Upper lobe of right lung (tissue), 1 donor: ENCODE data around the gene DLG2. TPM values are rescaled to one million over a fixed set of nuclear protein-coding genes. Genes with fewer than 3 reads are reported as not detected.

Source experiments
- ATAC-seq: fragments of 200-7000 bp; cut with Tn5 transposase; one replicate; pipeline ENCODE4 v1.9.1; 2020; ENCODE audit warnings: mild to moderate bottlenecking, moderate library complexity
- DNase-seq: peaks from one replicate; pipeline ENCODE4 v3.0.0-alpha.2; 2020
- H3K27ac ChIP-seq: fragments of 200-600 bp; one replicate; pipeline ENCODE4 v1.8.0; 2022
- H3K27me3 ChIP-seq: fragments of 200-600 bp; one replicate; pipeline ENCODE4 v1.8.0; 2022; ENCODE audit warnings: mild to moderate bottlenecking
- H3K36me3 ChIP-seq: fragments of 200-600 bp; one replicate; pipeline ENCODE4 v1.8.0; 2022
- H3K4me1 ChIP-seq: fragments of 200-600 bp; one replicate; pipeline ENCODE4 v1.8.0; 2022
- H3K4me3 ChIP-seq: fragments of 200-600 bp; one replicate; pipeline ENCODE4 v1.8.0; 2022; ENCODE audit warnings: mild to moderate bottlenecking
- H3K9me3 ChIP-seq: fragments of 200-600 bp; one replicate; pipeline ENCODE4 v1.8.0; 2022
- CTCF ChIP-seq: fragments of 200-600 bp; IDR thresholded peaks from one replicate; pipeline ENCODE4 v1.8.0; 2022; ENCODE audit warnings: antibody characterized with exemption
- intact Hi-C: fragments of 100-400 bp; cut with DNase I; formaldehyde crosslinking; loops from one replicate; pipeline ENCODE4 v1.11.0; 2022
- total RNA-seq: library from RNA; stranded (reverse); fragmentation: NEBNext Ultra II Directional; extraction: Animal tissue kit (Norgen Biotek cat#: 25700); gene quantifications from one replicate; pipeline ENCODE4 v1.2.1, GENCODE V29; 2021
- donor health status: DM: no; HTN: yes; CAD: no; lungs with severe emphysema.

Gene DLG2
- total RNA-seq, 1 donor from 2014 or later = 9.7 TPM

GRCh38 chr11:83641511-83641910 lies 1985.6 kb downstream of the DLG2 start:
- no peak for TF ChIP-seq CTCF
- intact Hi-C loops = no loop called here
- no peak overlapping the region for H3K4me3 ChIP-seq
- H3K27me3 ChIP-seq = no peaks in the 10 kb centered on the region
- H3K4me1 ChIP-seq = no peaks in the 10 kb centered on the region
- no peaks in the 10 kb centered on the region for H3K9me3 ChIP-seq
- no peak overlapping the region for H3K27ac ChIP-seq
- H3K36me3 ChIP-seq = no peaks in the 10 kb centered on the region
- ATAC-seq (peak; percentile 62), DNase-seq (no peak)

GRCh38 chr11:83639995-83640758 lies 1987.0 kb downstream of the DLG2 start:
- Histone ChIP-seq H3K27me3 (no peaks in the 10 kb centered on the region), H3K4me3 (no peak overlapping the region), H3K4me1 (no peaks in the 10 kb centered on the region), H3K27ac (no peak overlapping the region), H3K36me3 (no peaks in the 10 kb centered on the region), H3K9me3 (no peaks in the 10 kb centered on the region)
- TF ChIP-seq CTCF = no peak
- intact Hi-C loops = no loop called here
- ATAC-seq = no peak
- no peak for DNase-seq

- no peaks in the 10 kb centered on the region for H3K36me3 ChIP-seq
- no peak overlapping the region for H3K4me3 ChIP-seq
- no peaks in the 10 kb centered on the region for H3K27me3 ChIP-seq
- intact Hi-C loops = no loop called here
- no peak overlapping the region for H3K27ac ChIP-seq
- H3K9me3 ChIP-seq = no peaks in the 10 kb centered on the region
- no peak for TF ChIP-seq CTCF
- H3K4me1 ChIP-seq = no peaks in the 10 kb centered on the region
- DNase-seq (no peak), ATAC-seq (no peak)
Observed at GRCh38 chr11:83635166-83635565, 1992.0 kb downstream of the DLG2 start.

GRCh38 chr11:83630211-83630610 lies 1996.9 kb downstream of the DLG2 start:
- no peak overlapping the region for H3K4me3 ChIP-seq
- no peaks in the 10 kb centered on the region for H3K9me3 ChIP-seq
- H3K4me1 ChIP-seq = no peaks in the 10 kb centered on the region
- intact Hi-C loops = no loop called here
- ATAC-seq (no peak), DNase-seq (no peak)
- no peak overlapping the region for H3K27ac ChIP-seq
- no peaks in the 10 kb centered on the region for H3K36me3 ChIP-seq
- no peak for TF ChIP-seq CTCF
- no peaks in the 10 kb centered on the region for H3K27me3 ChIP-seq

- Histone ChIP-seq H3K36me3 (no peaks in the 10 kb centered on the region), H3K4me1 (no peaks in the 10 kb centered on the region), H3K9me3 (no peaks in the 10 kb centered on the region), H3K27ac (no peak overlapping the region), H3K27me3 (no peaks in the 10 kb centered on the region), H3K4me3 (no peak overlapping the region)
- no peak for TF ChIP-seq CTCF
- ATAC-seq = no peak
- no peak for DNase-seq
- intact Hi-C loops = no loop called here
Observed at GRCh38 chr11:83629775-83630174, 1997.4 kb downstream of the DLG2 start.
